Astrocyte of the cerebellum (primary cell): ENCODE results near the gene FZD10.

ENCODE experiments used
- DNase-seq: peaks from one replicate; pipeline ENCODE4 v3.0.0-alpha.2; 2011; ENCODE audit warnings: low read depth
- H3K4me3 ChIP-seq: 2 replicates; pipeline ENCODE4 v1.5.1; 2011; ENCODE audit warnings: mild to moderate bottlenecking, low read depth, low read length, moderate library complexity
- in situ Hi-C: cut with HindIII; loops from 2 replicates; pipeline ENCODE4 v1.10.0; 2017; ENCODE audit warnings: low sequenced_read_pairs
- TF ChIP-seq, protein P1 (sequence below): IDR thresholded peaks from 2 replicates; pipeline ENCODE4 v1.5.1; 2012; ENCODE audit warnings: low read length, low read depth, moderate library complexity, mild to moderate bottlenecking; ENCODE audit errors: missing control alignments

FZD10 gene

DNA sequence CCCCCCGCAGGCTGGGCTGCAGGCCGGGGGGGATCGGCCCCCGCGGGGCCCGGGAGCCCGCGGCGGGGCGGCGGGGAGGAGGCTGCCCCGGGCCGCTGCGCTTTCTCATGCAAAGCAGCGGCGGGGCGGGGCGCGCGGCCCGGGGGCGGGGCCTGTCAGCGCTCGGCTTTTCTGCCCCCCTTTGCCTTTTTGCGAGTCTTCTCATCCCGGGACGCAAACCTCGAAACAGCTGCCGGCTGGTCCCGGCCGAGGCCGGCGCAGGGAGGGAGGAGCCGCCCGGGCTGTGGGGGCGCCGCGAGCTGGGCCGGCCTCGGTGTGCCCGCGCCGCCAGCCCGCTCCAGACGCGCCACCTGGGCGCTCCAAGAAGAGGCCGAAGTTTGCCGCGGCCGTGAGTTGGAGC is at the start of gene FZD10:
FZD10 (plus strand) TSS at position 198 of the 400 bp plus-strand sequence. CDS start 479 bp downstream, outside the sequence.
- DNase-seq: no peak
- in situ Hi-C loops: no loop called here
- peak within 1 kb of the TSS; percentile 20 for H3K4me3 ChIP-seq
- TF ChIP-seq, protein P1, sequence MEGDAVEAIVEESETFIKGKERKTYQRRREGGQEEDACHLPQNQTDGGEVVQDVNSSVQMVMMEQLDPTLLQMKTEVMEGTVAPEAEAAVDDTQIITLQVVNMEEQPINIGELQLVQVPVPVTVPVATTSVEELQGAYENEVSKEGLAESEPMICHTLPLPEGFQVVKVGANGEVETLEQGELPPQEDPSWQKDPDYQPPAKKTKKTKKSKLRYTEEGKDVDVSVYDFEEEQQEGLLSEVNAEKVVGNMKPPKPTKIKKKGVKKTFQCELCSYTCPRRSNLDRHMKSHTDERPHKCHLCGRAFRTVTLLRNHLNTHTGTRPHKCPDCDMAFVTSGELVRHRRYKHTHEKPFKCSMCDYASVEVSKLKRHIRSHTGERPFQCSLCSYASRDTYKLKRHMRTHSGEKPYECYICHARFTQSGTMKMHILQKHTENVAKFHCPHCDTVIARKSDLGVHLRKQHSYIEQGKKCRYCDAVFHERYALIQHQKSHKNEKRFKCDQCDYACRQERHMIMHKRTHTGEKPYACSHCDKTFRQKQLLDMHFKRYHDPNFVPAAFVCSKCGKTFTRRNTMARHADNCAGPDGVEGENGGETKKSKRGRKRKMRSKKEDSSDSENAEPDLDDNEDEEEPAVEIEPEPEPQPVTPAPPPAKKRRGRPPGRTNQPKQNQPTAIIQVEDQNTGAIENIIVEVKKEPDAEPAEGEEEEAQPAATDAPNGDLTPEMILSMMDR: no peak

DNA sequence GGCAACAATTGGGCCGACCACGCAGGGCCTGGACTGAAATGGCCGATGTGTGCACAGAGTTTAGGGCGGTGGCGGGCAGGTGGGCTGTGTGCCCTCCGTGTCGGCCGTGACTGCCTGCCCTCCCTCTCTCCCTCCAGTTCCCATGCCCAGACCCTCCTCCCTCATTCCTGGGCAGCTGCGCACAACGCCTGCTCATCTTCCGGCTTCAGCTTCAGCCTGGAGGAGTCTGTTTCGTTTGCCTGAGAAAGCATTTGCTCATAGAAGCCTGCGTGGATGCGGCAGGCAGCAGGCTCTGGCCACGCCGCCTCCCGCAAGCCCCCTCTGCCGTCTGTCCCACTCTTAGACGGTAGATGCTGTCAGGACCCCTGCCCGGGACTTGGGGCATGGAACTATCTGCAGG is 47.3 kb upstream of the FZD10 start:
- H3K4me3 ChIP-seq: no peak overlapping the region
- TF ChIP-seq, protein P1: no peak
- no peak for DNase-seq
- in situ Hi-C loops: no loop called here

DNA sequence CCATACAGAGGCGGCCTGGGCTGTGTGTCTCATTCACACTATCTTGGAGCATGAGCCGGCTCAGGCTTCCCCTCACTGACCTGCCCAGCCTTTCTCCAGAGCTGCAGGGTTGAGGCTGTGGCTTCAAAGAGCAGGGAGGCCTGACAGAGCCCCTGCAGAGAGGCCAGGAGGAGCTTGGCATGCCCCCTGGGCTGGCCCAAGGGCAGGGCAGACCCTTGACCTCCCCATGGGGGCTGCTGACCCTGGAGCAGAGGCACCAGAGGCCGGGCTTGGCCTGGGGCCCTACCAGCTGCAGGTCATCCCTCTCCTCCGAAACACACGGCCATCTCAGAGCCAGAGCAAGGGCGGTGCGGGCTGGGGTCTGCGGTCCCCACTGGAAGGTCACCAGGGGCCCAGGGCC is 46.6 kb upstream of the FZD10 start:
- TF ChIP-seq, protein P1: no peak
- in situ Hi-C loops: no loop called here
- DNase-seq: no peak
- no peak overlapping the region for H3K4me3 ChIP-seq

- no peak overlapping the region for H3K4me3 ChIP-seq
- in situ Hi-C loops: no loop called here
- DNase-seq: no peak
- TF ChIP-seq, protein P1: no peak
Measured at GRCh38 chr12:130116791-130117190, 45.5 kb upstream of the FZD10 start.

DNA sequence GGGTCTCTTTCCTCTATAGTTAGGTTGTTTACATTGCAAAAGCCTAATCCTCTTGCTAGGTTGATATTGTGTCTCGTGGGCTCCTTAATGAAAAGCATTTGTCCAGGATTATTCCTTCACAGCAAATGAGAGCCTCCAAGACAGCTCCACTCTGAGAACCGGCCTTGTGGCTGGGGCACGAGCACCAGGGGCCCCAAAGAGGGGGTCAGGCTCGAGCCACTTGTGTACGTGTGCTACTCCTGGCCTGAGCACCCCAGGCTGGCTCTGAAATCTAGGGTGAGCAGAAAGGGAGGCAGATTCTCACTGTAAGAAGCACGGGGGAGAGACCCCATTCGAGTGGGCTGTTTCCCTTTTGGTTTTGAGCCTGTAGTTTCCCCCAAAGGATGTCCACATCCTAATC is 45.0 kb upstream of the FZD10 start:
- in situ Hi-C loops: no loop called here
- TF ChIP-seq, protein P1: no peak
- H3K4me3 ChIP-seq: no peak overlapping the region
- no peak for DNase-seq

GRCh38 chr12:130117701-130118100 is 44.6 kb upstream of the FZD10 start:
- no peak overlapping the region for H3K4me3 ChIP-seq
- in situ Hi-C loops: no loop called here
- no peak for DNase-seq
- TF ChIP-seq, protein P1: no peak

- TF ChIP-seq, protein P1: no peak
- DNase-seq: no peak
- in situ Hi-C loops: no loop called here
- H3K4me3 ChIP-seq: no peak overlapping the region
Measured at GRCh38 chr12:130118181-130118580, 44.1 kb upstream of the FZD10 start.
